Kidney glomerular epithelial cell (primary cell): Measurements from ENCODE around the gene NPY2R.

Experiments
- DNase-seq: peaks from one replicate; lab custom pipeline; 2025; lab: John Stamatoyannopoulos, UW

NPY2R gene

DNA sequence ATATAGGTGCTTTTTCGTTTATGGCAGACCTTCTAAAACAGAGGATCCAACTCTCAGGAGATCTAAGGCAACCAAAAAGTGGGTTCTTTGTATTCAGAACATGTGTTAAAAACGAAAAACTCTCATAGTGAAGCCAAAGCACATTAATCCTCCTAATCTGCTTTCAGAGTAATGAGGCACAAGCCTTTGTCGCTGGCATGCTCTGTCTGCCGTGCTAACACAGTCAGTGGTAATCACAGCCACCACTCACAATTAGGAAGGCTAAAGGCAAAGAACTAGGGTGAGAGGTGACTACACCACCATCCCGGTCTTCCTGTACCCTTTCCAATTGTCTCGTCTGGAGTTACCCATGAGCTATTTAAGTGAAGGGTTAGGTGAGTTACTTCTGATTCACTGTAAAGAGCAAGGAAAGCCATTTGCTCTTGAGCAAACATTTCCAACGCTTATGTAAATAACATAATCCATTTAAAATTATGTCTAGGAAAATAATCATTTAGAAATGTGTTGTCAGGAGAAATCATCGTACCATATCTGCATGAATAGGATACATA is 40.7 kb downstream of the NPY2R start:
- DNase-seq: no peak

DNA sequence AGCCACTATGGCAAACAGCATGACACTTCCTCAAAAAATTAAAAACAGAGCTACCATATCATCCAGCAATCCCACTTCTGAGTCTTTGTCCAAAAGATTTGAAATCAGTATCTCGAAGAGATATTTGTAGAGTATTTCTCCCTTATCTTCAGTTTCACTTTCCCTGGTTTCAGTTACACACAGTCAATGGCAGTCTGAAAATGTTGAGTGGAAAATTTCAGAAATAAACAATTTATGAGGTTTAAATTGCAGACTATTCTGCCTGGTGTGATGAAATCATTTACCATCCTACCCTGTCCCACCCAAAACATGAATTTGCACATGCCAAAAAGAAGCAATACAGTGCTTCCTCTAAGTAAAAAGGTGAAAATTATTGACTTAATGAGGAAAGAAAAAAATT is 43.9 kb downstream of the NPY2R start:
- no peak for DNase-seq

DNA sequence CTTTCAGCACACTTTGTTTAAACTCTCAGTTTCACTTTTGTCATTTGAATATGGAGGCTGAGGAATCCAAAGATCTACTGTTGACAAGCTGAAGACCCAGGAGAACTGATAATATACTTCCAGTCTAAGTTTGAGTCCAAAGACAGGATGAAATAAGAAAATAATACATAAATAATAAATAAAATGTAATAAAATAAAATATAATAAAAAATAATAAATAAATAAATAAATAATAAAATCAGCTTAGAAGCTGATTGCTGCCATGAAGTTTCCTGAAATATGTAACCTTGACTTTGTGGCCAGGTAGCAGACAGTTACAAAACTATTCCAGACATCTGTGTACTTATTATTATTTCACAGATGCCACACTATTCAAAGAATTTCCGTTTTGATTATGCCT is 55.0 kb downstream of the NPY2R start:
- no peak for DNase-seq

DNA sequence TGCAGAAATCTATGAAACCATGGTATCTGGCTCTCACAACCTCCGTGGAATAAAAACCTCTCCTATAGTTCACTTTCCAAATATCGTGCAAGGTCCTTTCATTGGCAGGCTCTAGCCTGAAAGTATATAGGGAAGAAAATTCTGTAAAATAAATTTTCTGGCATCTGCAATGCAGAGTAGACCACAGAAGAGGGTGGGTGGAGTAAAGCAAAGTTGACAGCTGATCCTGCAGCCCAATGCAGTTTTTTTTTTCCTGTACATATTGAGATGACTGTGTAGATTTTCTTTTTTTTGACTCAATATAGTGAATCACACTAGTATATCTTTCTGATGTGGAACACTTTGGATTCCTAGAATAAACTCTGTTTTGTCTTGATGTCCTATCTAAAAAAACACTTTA is 56.7 kb downstream of the NPY2R start:
- no peak for DNase-seq
